Stomach (tissue), 9 donors: ENCODE measurements around the gene HOXB3. TPM values are rescaled to one million over a fixed set of nuclear protein-coding genes. Genes with fewer than 3 reads are reported as not detected.

Source experiments
- DNase-seq, 2 donors: peaks; one replicate each; pipeline versions ENCODE4 v3.0.0 to v3.0.0-alpha.2; 2013 to 2019
- H3K27ac ChIP-seq, 5 donors: fragments of 200-600 bp in 4 of 5; sonication (generic) in 4 of 5; one replicate each; pipeline ENCODE4 v1.5.1; 2013 to 2019; ENCODE audit warnings: mild to moderate bottlenecking in 1 of 5, moderate library complexity in 1 of 5
- H3K27me3 ChIP-seq, 3 donors: fragments of 200-600 bp; sonication (generic); one replicate each; pipeline ENCODE4 v1.5.1; 2017 to 2019; ENCODE audit warnings: mixed run types in 1 of 3
- H3K36me3 ChIP-seq, 4 donors: fragments of 200-600 bp; sonication (generic); 1 replicate in 3 of 4; 2 replicates in 1 of 4; pipeline ENCODE4 v1.5.1; 2016 to 2019
- H3K4me1 ChIP-seq, 4 donors: fragments of 200-600 bp; sonication (generic); one replicate each; pipeline ENCODE4 v1.5.1; 2016 to 2019
- H3K4me3 ChIP-seq, 4 donors: fragments of 200-600 bp; sonication (generic) in 3 of 4; one replicate each; pipeline ENCODE4 v1.5.1; 2016 to 2019; ENCODE audit warnings: mild to moderate bottlenecking in 1 of 4
- H3K9me3 ChIP-seq, 4 donors: fragments of 200-600 bp; sonication (generic); one replicate each; pipeline ENCODE4 v1.5.1; 2016 to 2019
- EP300 ChIP-seq: sonication (generic); formaldehyde crosslinking; IDR thresholded peaks from one replicate; pipeline ENCODE4 v1.6.1; 2017; ENCODE audit warnings: antibody characterized with exemption
- POLR2A ChIP-seq, 4 donors: fragments of 450-650 bp; IDR thresholded peaks; one replicate each; pipeline ENCODE4 v1.6.1; 2016; ENCODE audit warnings: antibody characterized with exemption in 4 of 4, control low read depth in 2 of 4, mild to moderate bottlenecking in 1 of 4, moderate library complexity in 1 of 4
- POLR2AphosphoS5 ChIP-seq, 3 donors: sonication (generic); formaldehyde crosslinking; IDR thresholded peaks; one replicate each; pipeline ENCODE4 v1.6.1; 2016; ENCODE audit warnings: antibody characterized with exemption in 3 of 3
- WGBS, 5 donors: extraction: QIAGEN DNeasy Blood & Tissue Kit in 3 of 5; methylation state at CpG; one replicate each; pipeline versions ENCODE4 v1.1.5 to v1.1.7; 2013 to 2018; 5-methylcytosine and 5-hydroxymethylcytosine counted together
- intact Hi-C: fragments of 100-400 bp; cut with DNase I; formaldehyde crosslinking; loops from one replicate; pipeline ENCODE4 v1.15.1; 2023; ENCODE audit warnings: low total_unique reads
- polyA plus RNA-seq, 3 donors: library from polyadenylated mRNA; stranded (reverse); fragments of 200-250 nt; gene quantifications; one replicate each; pipeline ENCODE4 v1.2.3, GENCODE V29; 2013
- total RNA-seq, 5 donors: library from RNA; depleted of rRNA; stranded (reverse); fragments of >200 nt; gene quantifications; one replicate each; pipeline versions ENCODE4 v1.1.0 to v1.2.3, GENCODE V29; 2014 to 2016
- TF ChIP-seq, protein P1 (sequence below), 7 experiments: fragments of 450-650 bp in 4 of 7; fragments of 200-600 bp in 3 of 7; sonication (generic) in 3 of 7; IDR thresholded peaks; one replicate each; pipeline ENCODE4 v1.5.1; 2016 to 2019; ENCODE audit warnings: antibody characterized with exemption in 7 of 7, control low read depth in 2 of 7, mild to moderate bottlenecking in 1 of 7
- donor health status: healthy with polysubstance abuse.
- donor health status: Bipolar disorder and iron deficiency.
- donor health status: healthy.

HOXB3 gene
- total and polyA plus RNA-seq, 8 donors = 2.8 to 77.6 (median 10.3) TPM

DNA sequence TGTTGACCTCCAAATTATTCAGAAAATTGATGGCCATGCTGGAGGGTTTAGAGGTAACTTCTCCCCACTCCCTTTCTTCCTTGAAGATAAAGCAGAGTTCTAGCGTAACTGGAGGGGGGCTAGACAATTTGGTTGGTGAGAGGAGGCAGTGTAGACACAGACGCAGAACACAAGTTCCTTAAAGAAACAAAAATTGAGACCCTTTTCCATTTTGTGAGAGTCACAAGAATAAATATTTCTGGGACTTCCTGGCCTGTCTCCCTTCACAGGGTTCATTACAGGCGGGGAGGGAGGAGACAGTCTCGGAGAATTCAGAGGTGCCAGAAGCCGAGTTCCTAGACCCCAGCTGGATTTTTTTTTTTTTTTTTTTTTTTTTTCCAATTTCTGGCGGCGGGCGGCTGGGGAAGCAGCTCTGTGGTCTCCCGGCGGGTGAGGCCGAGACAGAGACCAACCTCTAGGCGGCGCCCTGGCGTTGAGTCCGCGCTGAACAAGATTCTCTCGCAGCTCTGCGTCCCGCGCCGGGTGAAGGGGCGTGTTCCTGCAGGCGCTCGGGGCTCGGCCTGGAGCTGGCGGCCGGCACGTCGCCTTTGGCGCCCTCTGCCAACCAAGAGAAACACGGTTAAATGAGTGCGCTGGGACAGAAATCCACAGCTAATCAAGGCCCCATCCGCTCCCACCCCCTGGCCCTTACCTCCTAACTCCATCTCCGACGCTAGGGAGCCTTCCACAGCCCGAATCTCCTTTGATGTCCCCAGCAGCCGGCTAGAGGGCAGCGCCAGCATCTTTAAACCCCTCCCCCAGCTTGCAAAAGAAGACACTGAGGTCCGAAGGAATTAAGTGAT lies 46.4 kb upstream of the HOXB3 start:
- intact Hi-C loops = no loop called here
- Histone ChIP-seq H3K27ac (no peak overlapping the region), H3K4me1 (peaks cover 0 to 20% (median 9%) of the 10 kb centered on the region in 4 donors), H3K27me3 (peaks cover 46 to 100% (median 99%) of the 10 kb centered on the region in 3 donors), H3K9me3 (no peaks in the 10 kb centered on the region), H3K4me3 (peak overlapping the region in 1 of 4 donors; percentile 6), H3K36me3 (no peaks in the 10 kb centered on the region)
- TF ChIP-seq POLR2A (IDR thresholded peaks at IDR 0.05) = no peak
- TF ChIP-seq POLR2AphosphoS5 (IDR thresholded peaks at IDR 0.05) = no peak
- TF ChIP-seq, protein P1, sequence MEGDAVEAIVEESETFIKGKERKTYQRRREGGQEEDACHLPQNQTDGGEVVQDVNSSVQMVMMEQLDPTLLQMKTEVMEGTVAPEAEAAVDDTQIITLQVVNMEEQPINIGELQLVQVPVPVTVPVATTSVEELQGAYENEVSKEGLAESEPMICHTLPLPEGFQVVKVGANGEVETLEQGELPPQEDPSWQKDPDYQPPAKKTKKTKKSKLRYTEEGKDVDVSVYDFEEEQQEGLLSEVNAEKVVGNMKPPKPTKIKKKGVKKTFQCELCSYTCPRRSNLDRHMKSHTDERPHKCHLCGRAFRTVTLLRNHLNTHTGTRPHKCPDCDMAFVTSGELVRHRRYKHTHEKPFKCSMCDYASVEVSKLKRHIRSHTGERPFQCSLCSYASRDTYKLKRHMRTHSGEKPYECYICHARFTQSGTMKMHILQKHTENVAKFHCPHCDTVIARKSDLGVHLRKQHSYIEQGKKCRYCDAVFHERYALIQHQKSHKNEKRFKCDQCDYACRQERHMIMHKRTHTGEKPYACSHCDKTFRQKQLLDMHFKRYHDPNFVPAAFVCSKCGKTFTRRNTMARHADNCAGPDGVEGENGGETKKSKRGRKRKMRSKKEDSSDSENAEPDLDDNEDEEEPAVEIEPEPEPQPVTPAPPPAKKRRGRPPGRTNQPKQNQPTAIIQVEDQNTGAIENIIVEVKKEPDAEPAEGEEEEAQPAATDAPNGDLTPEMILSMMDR (IDR thresholded peaks at IDR 0.05) = no peak
- peak; percentile 48 to 90 for DNase-seq
- WGBS, 5 donors = 5 to 8% (median 5%) methylated on average over 33 to 39 of the region's 39 CpGs

DNA sequence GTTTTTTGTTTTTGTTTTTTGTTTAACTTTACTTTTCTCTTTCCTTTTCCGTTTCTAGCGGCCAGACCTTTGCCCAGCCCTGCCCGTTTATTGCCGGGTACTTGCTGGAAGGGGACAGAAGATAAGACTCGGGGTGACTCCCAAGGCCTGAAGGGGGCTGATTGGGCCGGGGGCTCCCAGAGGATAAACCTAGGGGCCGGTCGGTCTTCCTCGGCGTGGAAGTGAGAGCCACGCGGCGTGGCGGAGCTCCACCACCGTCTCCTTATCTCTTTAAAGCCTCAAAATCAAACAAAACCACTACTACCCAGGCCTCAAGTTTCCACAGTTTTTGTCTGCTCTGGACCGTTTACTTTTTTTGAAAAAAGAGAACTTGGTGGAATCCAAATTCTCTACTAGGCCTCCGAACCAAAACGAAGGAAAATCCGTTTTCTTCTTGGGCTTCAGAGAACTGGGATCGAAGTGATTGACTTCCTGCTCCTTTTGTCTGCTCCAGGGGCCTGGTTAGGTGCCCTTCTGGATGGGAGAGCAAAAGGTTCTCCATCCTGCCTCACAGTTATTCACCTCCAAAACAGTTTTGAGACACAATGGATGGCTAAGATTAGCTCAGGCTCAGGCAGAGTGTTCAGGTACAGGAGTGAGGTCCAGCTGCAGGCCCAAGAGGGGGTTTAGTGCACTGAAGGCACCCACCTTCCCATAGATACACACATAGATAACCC lies 44.6 kb upstream of the HOXB3 start:
- Histone ChIP-seq H3K9me3 (no peaks in the 10 kb centered on the region), H3K4me1 (peaks cover 0 to 20% (median 9%) of the 10 kb centered on the region in 4 donors), H3K27ac (no peak overlapping the region), H3K27me3 (peaks cover 51 to 100% (median 99%) of the 10 kb centered on the region in 3 donors), H3K36me3 (no peaks in the 10 kb centered on the region), H3K4me3 (no peak overlapping the region)
- WGBS, 5 donors = 18 to 33% (median 29%) methylated on average over 20 of the region's 20 CpGs
- intact Hi-C loops = no loop called here
- DNase-seq = no peak
- no peak for TF ChIP-seq POLR2AphosphoS5 (IDR thresholded peaks at IDR 0.05)
- TF ChIP-seq EP300 = no peak

DNA sequence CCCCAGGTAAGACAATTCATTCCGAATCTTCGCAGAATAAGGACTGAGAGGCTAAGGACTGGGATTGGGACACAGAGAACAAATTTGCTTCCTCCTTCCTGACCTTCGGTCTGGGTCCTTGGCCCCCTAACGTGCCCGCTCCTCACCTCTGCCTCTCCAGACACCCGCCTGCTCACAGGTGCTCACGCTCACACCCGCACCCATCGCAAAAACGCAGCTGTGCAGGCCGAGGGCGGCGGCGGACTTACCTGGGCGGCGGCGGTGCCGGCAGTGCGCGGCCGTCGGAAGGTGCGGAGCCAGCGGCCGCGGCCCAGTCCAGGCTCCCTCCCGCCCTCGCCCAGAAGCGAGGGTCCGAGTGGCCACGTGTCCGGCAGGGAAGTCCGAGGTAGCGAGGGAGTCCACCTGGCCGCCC lies 43.2 kb upstream of the HOXB3 start:
- Histone ChIP-seq H3K27ac (no peak overlapping the region), H3K4me3 (no peak overlapping the region)
- DNase-seq = no peak

DNA sequence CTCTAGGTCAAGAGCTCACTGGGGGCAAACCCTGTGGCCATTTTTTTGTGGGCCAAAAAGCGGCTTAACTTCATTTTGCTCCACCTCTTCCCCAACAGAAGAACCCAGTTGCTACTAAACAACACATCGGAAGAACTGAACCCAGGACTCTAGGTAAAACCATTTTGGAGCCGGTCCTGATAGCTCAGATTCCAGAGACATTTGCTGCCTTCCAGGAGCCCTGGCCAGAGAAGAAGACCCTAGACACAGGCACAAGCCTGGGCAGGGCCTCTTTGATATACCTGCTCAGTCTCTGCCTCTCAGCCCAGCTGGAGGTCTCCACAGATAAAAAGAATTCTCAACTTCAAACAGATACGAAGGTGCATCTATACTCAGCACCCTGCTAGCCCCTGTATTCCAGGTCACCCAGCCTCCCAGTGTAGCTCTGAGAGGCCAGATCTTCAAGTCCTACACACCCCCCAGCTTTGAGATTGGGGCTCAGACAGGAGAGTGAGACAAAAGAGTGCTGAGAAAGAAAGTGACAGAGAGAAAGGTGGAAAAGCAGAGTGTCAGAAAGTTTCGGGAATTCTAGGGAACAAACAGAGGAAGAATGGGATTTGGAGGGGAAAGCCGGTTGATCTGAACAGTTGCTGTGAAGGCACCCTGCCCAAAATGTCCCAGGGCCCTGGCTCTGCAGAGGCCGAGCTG lies 42.7 kb upstream of the HOXB3 start:
- DNase-seq = no peak
- intact Hi-C loops = no loop called here
- TF ChIP-seq, protein P1 (IDR thresholded peaks at IDR 0.05) = no peak
- no peak for TF ChIP-seq EP300
- TF ChIP-seq POLR2A (IDR thresholded peaks at IDR 0.05) = no peak
- no peak for TF ChIP-seq POLR2AphosphoS5 (IDR thresholded peaks at IDR 0.05)
- H3K27ac ChIP-seq = no peak overlapping the region
- H3K36me3 ChIP-seq = no peaks in the 10 kb centered on the region
- WGBS, 5 donors = 17 to 32% (median 21%) methylated on average over 7 of the region's 7 CpGs
- peaks cover 0 to 20% (median 9%) of the 10 kb centered on the region in 4 donors for H3K4me1 ChIP-seq
- H3K4me3 ChIP-seq = no peak overlapping the region
- H3K9me3 ChIP-seq = no peaks in the 10 kb centered on the region
- H3K27me3 ChIP-seq = peaks cover 60 to 100% (median 99%) of the 10 kb centered on the region in 3 donors

More for the DNA sequence above, 43.2 kb upstream of the HOXB3 start:
- 12 to 23% (median 20%) methylated on average over 11 to 35 of the region's 35 CpGs for WGBS, 5 donors
- no peaks in the 10 kb centered on the region for H3K9me3 ChIP-seq
- TF ChIP-seq, protein P1 (IDR thresholded peaks at IDR 0.05) = no peak
- no peak for TF ChIP-seq POLR2AphosphoS5 (IDR thresholded peaks at IDR 0.05)
- no peak for TF ChIP-seq POLR2A (IDR thresholded peaks at IDR 0.05)
- TF ChIP-seq EP300 = no peak
- intact Hi-C loops = no loop called here
- peaks cover 57 to 100% (median 99%) of the 10 kb centered on the region in 3 donors for H3K27me3 ChIP-seq
- H3K36me3 ChIP-seq = no peaks in the 10 kb centered on the region
- peaks cover 0 to 20% (median 9%) of the 10 kb centered on the region in 4 donors for H3K4me1 ChIP-seq
